PFSK-1 (cell line): ENCODE data around the gene DCXR.

Experiments used
- FOXP2 ChIP-seq: optimal IDR thresholded peaks from 2 replicates; pipeline ENCODE3; 2011; ENCODE audit warnings: borderline replicate concordance, control low read depth, inconsistent platforms; ENCODE audit not compliant: insufficient read depth; ENCODE audit errors: extremely low read length, extremely low read depth
- POLR2AphosphoS5 ChIP-seq: IDR thresholded peaks from 2 replicates; pipeline ENCODE4 v1.6.1; 2012; ENCODE audit warnings: low read depth, mild to moderate bottlenecking, control low read depth, low read length, moderate library complexity
- SIN3A ChIP-seq: IDR thresholded peaks from 2 replicates; pipeline ENCODE4 v1.6.1; 2012; ENCODE audit warnings: mild to moderate bottlenecking, low read length, moderate library complexity, borderline replicate concordance; ENCODE audit not compliant: insufficient read depth
- TAF1 ChIP-seq: IDR thresholded peaks from 2 replicates; pipeline ENCODE4 v1.6.1; 2012; ENCODE audit warnings: low read length, control low read depth, borderline replicate concordance; ENCODE audit not compliant: insufficient read depth
- TF ChIP-seq, protein P1 (sequence below), 2 experiments: IDR thresholded peaks; 2 replicates each; pipeline versions ENCODE4 v1.6.1 to v1.8.0; 2011 to 2012; ENCODE audit warnings: low read depth in 2 of 2, low read length in 2 of 2, control low read depth in 1 of 2, inconsistent platforms in 1 of 2, mild to moderate bottlenecking in 1 of 2, moderate library complexity in 1 of 2; ENCODE audit not compliant: insufficient read depth in 1 of 2

The DCXR gene

DNA sequence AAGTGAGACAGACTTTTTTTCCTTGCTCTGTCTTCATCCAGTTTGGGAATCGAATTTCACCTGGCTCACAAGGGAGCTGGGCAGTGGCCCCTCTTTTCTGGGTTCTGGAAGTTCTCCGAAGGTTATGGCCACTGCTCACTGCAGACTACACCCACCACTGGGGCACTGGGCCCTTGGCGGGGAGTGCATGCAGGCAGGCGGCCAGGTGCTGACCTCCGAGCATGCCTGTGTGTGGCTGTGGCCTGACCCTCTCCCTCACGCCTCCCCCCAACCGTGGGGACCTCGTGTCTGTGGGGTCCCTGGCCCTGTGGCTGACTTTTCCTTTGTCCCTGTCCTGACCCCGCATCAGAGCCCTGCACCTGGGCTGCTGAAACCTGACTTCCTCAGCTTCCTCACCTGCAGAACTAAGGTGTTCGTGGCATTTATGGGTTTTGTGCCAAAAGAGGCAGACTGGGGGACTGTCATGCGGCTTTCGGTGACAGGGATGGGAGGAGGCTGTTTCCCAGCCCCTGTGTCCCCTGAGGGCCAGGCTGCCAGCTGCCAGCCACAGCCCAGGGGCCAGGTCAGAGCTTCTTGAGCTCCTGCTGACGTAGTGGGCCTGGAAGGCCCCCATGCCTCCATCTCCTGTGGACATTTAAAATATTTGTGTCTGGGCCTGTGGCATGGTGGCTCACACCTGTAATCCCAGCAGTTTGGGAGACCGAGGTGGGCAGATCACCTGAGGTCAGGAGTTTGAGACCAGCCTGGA is 38.6 kb downstream of the DCXR start:
- TF ChIP-seq, protein P1, sequence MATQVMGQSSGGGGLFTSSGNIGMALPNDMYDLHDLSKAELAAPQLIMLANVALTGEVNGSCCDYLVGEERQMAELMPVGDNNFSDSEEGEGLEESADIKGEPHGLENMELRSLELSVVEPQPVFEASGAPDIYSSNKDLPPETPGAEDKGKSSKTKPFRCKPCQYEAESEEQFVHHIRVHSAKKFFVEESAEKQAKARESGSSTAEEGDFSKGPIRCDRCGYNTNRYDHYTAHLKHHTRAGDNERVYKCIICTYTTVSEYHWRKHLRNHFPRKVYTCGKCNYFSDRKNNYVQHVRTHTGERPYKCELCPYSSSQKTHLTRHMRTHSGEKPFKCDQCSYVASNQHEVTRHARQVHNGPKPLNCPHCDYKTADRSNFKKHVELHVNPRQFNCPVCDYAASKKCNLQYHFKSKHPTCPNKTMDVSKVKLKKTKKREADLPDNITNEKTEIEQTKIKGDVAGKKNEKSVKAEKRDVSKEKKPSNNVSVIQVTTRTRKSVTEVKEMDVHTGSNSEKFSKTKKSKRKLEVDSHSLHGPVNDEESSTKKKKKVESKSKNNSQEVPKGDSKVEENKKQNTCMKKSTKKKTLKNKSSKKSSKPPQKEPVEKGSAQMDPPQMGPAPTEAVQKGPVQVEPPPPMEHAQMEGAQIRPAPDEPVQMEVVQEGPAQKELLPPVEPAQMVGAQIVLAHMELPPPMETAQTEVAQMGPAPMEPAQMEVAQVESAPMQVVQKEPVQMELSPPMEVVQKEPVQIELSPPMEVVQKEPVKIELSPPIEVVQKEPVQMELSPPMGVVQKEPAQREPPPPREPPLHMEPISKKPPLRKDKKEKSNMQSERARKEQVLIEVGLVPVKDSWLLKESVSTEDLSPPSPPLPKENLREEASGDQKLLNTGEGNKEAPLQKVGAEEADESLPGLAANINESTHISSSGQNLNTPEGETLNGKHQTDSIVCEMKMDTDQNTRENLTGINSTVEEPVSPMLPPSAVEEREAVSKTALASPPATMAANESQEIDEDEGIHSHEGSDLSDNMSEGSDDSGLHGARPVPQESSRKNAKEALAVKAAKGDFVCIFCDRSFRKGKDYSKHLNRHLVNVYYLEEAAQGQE (IDR thresholded peaks at IDR 0.05; ENCODE audit: insufficient read depth in 1 of 2, low read depth in 2 of 2, low read length in 2 of 2), result no peak
- no peak for TF ChIP-seq SIN3A
- TF ChIP-seq POLR2AphosphoS5, result no peak
- TF ChIP-seq FOXP2, result no peak
- TF ChIP-seq TAF1, result no peak

DNA sequence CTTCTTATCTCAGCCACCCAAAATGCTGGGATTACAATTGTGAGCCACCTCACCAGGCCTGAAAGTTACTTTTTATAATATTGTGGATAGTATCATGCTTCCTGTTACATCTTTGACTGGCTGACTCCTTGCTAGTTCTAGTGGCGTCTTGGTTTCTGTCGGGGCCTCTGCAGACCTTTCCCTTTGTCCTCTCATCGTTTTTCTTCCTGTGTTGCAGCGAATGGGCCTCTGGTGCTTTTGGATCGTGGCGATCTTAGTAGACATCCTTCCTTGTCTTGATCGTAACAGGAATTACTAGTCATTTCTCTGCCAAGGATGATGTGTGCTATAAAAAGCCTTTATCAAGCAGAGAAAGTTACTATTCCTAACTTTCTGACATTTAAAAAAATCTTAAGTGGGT is 39.3 kb downstream of the DCXR start:
- no peak for TF ChIP-seq POLR2AphosphoS5
- TF ChIP-seq TAF1, result no peak
- TF ChIP-seq, protein P1 (IDR thresholded peaks at IDR 0.05; ENCODE audit: insufficient read depth in 1 of 2, low read depth in 2 of 2, low read length in 2 of 2), result no peak
- no peak for TF ChIP-seq FOXP2
- no peak for TF ChIP-seq SIN3A

DNA sequence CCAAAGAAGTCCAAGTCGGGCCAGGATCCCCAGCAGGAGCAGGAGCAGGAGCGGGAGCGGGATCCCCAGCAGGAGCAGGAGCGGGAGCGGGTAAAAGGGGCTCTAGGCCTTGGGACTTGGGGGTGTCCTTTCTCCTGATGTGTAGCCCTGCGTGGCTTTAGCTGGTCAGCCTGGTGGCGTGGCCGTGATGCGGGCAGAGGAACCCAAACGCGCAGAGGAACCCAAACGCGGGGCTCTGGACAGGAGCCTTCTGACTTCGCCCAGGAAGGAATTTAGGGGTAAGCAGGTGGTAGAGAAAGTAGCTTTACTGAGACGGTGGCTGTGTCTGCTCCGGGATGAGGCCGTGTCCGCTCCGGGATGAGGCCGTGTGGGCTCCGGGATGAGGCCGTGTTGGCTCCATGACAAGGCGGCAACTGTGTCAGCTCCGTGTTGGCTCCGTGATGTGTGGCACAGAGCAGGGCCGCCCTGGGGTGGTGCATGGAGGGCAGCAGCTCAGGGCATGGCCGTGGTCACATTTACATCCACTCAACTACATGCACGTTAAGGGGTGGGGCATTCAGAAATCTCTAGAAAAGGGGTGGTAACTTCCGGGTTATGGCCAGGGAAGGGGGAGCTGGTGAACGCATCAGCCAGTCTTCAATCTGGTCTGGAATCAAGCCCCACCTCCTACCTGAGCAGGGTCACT is 40.6 kb downstream of the DCXR start:
- TF ChIP-seq, protein P1 (IDR thresholded peaks at IDR 0.05; ENCODE audit: insufficient read depth in 1 of 2, low read depth in 2 of 2, low read length in 2 of 2), result no peak
- TF ChIP-seq SIN3A, result no peak
- TF ChIP-seq FOXP2, result no peak
- TF ChIP-seq POLR2AphosphoS5, result no peak
- TF ChIP-seq TAF1, result no peak

DNA sequence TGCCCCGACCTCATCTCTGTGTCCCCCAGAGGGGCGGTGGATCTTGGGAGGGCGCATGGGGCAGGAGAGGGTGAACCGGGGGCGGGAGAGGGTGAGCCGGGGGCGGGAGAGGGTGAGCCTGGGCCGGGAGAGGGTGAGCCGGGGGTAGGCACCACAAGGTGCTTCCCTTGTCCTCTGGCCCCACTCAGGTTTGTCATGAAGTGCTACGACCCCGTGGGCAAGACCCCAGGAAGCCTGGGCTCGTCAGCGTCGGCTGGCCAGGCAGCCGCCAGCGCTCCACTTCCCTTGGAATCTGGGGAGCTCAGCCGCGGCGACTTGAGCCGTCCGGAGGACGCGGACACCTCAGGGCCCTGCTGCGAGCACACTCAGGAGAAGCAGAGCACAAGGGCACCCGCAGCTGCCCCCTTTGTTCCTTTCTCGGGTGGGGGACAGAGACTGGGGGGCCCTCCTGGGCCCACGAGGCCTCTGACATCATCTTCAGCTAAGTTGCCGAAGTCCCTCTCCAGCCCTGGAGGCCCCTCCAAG is 41.2 kb downstream of the DCXR start:
- TF ChIP-seq POLR2AphosphoS5, result no peak
- no peak for TF ChIP-seq SIN3A
- TF ChIP-seq FOXP2, result no peak
- TF ChIP-seq, protein P1 (IDR thresholded peaks at IDR 0.05; ENCODE audit: insufficient read depth in 1 of 2, low read depth in 2 of 2, low read length in 2 of 2), result no peak
- TF ChIP-seq TAF1, result no peak
